ENCODE data around the gene ALDH4A1.

Gene ALDH4A1

GRCh38 chr1:18938707-18939070 lies 36.3 kb upstream of the ALDH4A1 start:
- DNase-seq, result no peak

DNA sequence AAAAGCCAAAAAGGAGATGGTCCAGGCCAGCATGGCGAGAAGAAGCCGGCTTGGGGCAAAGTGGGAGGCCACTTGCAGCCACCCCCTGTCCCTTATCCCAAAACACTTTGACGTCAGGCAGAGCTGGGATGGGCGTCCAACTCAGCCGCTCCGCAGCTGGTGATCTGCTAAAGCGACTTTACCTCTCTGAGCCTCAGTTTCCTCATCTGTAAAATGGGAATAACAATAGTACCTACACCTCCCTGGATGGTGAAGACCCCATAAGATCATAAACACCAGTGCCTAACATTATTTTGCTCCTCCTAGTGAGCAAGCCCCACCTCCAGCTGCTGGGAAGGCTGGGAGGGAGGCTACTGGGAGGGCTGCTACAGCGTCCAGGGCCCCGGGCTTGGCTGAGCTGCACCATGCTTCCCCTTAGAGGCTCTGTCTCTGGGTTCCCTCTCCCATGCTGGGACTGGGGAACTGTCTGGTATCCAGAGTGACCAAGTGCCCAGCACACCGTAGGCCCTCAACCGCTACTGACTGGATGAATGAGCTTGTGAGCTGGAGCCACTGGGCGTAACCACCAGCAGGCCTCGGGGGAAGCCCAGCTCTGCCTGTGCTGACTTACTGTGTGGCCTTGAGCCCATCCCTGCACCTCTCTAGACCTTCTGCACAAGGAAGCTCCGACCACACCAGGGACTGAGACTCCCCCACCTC lies 35.8 kb upstream of the ALDH4A1 start:
- no peak for DNase-seq

DNA sequence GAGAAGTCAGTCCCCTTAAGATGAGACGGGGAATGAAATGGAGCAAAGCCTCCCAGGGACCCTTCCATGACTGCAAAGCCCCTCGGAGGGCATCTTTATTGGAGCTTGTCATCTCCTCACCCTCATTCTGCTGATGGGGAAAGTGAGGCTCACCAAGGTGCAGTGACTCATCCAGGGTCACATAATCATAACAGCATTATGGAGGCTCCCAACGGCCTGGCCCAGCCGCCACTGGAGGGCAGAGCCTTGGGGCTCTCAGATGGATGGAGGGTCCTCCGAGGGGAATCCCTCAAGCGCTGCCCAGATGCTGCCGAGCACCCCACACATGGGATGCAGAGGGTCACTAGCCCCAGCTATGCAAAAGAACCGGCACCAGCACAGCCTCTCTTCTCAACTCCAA lies 35.2 kb upstream of the ALDH4A1 start:
- DNase-seq, result no peak

DNA sequence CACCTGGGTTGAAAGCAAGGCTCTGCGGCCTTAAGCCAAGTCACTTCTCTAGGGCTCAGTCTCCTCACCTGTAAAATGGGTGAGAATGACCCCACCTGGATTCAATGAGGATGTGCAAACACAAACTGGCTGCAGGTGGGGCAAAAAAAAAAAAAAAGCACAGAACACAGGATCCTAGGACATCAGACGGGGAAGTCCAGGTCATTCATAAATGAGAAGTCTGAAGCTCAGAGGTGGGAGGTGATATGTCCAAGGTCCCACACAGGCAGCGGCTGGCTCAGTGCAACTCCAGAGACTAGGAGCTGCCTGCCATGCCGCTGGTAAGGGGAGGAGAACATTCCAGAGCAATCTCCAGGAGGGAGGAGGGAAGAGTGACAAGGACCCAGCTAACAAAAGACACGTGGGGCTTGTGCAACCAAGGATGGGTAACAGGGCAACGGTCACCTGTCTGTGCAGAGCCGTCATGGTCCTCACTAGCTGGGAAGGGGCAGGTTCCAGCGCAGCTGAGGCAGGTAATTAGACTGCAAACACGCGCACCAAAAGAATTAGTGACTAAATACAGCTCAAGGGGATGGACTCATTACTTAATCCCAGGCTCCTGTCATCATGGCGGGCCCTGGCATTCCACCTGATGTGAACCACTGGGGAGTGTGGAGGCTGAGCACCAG lies 34.6 kb upstream of the ALDH4A1 start:
- DNase-seq, result no peak

DNA sequence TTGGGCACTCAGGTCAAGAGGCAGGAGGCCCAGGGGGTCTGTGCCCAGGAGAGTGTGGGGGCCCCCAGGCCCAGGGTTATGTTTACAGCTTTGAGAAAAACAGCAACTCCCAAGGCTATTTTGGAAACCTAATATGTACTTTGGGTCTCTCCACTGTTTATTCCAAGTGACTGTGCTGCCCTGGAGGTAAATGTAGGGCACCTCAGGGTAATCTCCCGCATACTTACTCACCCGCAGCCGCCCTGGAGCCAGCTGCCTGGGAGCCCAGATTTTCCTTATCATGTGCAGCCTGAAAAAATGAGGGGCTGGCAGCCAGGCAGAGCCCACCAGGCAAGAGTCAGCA lies 34.1 kb upstream of the ALDH4A1 start:
- DNase-seq, result no peak

DNA sequence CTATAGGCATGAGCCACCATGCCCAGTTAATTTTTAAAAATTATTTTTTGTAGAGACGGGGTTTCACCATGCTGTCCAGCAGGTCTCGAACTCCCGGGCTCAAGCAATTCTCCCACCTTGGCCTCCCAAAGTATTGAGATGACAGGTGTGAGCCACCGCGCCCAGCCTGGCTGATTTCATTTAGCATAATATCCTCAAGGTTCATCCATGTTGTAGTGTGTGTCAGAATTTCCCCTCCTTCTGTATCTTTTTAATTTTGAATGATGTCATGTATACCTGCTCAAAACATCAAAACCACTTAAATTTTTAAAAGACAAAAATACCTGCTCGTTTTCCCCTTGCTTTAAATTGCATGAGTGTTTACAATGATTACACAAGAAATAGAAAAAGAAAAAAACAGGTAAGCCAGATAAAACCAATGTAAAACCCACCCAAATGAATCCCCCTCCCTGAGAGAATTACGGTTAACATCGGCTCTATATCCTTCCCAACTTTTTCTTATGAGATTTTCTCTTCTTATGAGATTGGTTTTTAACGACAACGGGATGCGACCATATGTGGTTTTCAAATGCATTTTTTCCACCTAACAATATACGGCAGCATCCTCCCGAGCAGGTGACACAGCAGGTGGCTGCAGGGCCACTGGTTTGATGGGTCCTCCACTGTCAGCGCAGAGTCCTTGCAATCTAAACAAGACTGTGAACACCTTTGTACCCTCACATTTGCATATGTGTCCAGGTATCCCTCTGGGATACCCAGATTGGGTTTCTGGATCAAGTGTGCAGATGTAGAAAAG lies 32.0 kb upstream of the ALDH4A1 start:
- no peak for DNase-seq

- DNase-seq, result no peak
Observed at GRCh38 chr1:18932879-18933278, 30.5 kb upstream of the ALDH4A1 start.

DNA sequence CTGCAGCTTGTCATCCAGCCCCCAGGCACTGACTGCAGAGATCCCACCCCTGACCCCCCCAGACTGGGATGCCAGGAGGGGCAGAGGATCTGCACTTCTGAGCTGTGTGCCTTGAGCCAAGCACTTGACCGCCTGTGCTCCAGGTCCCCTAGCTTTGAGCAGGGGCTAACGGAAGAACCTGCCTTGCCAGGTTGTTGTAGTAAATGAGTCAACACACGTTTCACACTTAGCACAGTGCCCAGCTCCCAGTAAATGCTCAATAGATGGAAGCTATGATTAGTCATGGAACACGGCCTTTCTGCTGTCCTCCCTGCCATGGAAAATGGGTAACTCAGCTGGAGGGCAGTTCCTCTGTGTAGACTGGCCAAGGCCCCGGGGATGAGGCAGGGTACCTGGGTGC lies 30.0 kb upstream of the ALDH4A1 start:
- no peak for DNase-seq

DNA sequence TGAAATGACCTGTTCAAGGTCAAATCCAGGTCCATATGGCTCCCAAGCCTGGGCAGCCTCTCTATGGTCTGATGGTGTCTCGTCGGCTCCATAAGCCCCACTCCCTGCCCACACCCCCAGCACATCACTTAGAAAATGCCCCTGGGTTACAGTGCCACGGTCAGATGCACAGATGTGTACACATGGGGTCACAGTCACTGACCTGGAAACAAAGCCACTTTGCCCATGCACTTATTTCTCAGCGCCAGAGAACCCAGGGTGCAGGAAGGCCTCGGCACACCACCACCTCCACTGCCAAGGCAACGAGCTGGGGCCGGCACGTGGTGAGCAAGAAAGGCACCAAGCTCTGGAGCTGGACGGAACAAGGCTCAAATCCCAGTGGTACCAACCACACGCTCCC lies 29.4 kb upstream of the ALDH4A1 start:
- no peak for DNase-seq

DNA sequence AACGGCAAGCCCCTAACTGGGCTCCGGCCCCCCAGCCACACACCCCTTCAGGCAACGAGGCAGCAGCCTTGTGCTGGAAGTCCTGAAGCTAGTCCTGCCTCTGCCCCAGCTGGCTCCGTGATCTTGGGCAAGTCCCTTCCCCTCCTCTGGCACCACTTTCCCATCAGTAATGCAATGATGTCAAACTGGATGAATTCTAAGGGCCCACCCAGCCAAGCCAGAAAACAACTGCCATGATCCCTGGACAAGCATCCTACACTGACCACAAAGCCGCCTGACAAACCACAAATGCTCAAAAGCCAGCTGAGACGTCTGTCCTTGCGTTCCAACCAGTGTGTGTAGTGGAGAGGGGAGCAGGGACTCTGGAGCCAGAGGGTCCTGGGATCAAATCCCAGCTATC lies 27.3 kb upstream of the ALDH4A1 start:
- DNase-seq, result no peak

DNA sequence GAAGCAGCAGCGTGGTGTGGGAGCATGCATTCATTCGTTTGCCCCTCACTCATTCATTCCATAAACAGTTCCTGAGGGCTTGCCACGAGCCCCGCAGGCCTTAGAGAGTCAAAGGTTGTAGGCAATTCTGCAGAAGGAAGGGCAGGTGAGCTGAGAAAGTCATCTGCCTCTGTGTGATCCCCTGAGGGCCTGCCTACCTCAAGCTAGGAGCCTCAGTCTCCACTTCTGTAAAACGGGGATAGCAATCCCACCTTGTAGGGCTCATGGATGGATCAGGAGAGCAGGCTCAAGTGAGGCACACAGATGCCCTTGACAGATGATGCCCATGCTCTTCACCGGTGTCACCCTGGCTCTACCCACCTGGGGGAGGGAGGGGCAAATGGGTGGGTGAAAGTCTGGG lies 26.6 kb upstream of the ALDH4A1 start:
- no peak for DNase-seq

DNA sequence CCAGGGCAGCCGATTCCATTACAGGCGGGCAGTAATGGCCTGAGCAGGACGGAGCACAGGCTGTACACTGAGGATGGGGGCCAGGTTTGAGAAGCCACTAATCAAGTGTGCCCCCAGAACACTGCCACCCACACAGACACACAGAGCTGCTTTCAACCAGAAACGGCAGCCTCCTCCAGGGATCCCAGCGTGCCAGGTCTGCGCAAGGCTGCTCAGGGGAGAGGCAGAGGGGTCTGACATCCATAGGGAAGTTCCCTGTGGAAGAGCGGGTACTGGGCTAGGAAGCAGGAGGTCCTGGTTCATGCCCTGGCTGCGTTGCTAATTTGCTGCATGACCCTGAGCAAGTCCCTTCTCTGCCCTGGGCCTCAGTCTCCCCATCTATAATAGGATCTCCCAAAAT lies 26.1 kb upstream of the ALDH4A1 start:
- DNase-seq, result no peak

DNA sequence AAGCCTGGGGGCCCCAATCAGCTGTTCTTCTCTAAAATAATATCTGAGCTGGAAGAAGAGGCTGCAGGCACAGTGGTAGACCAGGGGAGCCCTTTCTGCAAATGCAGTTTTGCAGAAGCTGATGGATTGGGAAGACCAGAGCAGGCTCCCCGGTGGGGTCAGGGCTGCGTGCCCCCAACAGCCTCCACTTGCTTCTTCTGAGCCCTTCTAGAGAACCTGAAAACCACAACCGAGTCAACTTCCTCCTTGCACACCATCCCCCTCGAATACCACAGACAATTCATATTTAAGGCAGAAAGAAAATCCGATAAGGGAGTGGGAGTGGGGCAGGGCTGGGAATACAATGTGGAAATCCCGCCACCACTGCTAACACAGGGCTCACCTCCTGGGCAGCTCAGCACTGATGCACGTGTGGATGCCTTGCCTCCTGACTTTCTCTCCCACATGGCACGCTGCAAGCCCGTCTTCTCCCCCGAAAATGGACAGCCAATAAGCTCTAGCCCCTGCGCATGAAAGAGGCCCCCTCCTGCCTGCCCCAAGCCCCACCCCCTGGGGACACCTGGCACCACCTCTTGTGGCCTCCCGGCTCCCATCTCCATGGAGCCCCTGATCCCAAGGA lies 25.4 kb upstream of the ALDH4A1 start:
- no peak for DNase-seq

GRCh38 chr1:18927082-18927653 lies 24.8 kb upstream of the ALDH4A1 start:
- DNase-seq, result no peak

- DNase-seq, result no peak
Observed at GRCh38 chr1:18926315-18927081, 24.1 kb upstream of the ALDH4A1 start.

GRCh38 chr1:18925279-18925678 lies 22.9 kb upstream of the ALDH4A1 start:
- no peak for DNase-seq

GRCh38 chr1:18924221-18924691 lies 21.9 kb upstream of the ALDH4A1 start:
- no peak for DNase-seq

DNA sequence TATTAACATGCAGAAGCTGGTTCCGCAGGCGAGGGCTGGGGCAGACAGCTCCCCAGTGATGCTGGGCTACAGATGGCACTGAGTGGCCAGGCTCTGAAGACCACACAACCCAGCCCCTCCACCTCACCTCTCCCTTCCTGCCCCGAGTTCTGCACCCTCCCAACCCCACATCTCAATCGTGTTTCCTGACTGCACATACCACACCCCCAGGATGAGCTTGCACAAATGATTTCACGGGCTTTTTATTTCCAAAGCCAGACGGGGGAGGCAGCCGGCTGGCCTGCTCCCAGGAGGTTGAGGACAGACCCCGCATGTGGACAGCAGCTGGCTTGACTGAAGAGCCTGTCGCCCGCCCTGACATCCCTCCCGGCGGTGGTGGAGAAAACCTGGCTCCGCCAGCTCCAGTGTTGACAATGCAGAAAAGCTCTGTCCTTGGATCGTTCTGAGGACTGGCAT lies 21.4 kb upstream of the ALDH4A1 start:
- no peak for DNase-seq

DNA sequence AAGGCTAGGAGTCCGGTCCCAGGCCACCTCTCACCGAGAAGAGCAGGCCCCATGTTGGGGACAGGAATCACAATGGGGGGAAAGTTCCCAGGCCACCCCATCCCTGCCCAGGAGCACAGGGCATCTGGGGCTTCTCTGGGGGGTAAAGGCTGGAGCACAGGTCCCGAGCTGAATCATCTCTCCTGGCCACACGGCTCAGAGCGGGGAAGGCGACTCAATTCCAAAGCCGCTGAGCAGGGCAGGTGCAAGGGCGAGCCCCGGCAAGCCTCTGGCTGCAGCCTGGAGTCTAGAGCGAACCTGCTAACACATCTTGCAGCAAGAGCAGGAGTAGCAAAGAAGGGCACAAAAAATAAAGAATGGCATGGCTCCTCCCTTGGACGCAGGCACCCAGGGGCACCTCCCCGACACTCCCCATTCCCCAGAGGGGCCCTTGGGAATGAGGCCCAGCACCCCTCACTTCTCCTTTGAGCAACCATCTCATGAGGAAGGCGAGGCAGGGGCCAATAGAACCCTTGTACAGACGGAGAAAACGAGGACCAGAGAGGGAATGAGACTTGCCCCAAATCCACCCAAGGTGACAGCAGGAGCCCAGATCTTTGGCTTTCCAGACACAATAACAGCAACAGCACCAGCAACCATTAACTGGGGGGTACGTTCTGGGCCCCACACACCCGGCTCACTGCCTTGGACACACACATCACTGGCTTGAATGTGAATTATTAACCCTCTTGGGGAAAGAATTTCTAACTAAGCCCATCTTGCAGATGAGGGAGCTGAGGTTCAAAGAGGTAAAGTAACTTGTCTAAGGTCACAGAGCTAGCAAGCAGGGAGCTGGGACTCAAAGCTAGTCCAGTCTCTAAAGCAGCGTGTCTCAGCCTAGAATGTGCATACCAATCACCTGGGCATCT lies 20.7 kb upstream of the ALDH4A1 start:
- DNase-seq, result no peak

- no peak for DNase-seq
Observed at GRCh38 chr1:18922319-18922726, 20.0 kb upstream of the ALDH4A1 start.

DNA sequence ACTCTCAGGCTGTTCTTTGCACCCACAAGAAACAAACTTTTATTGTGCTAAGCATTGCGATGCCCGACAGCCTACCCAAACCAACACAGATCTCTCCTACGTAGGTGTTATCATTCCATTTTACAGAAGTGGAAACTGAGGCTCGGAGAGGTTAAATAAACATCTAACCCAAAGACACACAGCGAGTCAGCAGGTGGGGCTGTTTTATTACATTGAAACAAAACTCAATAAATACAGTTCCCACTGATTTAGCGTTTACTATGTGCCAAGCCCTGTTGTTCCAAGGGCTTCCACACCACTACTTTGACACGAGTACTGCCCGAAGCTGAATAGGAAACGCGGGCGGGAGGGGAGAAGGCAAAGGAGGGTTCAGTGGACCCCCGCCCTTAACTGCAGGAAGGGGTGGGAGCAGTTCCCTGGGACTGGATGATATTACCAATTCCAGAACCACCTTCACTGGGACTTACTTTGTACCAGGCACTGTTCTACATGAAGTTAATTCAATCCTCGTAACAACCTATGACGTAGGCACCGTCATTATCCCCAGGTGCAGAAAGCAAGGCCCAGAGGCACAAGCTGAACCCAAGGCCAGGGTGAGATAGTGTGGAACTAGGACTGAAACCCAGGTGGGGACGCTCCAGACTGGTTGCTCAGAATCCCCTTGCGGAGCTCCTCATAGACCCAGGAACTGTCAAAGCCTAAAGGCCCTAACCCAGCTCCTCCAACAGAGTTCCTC lies 19.3 kb upstream of the ALDH4A1 start:
- no peak for DNase-seq
